Keratinocyte (primary cell): ENCODE data around the gene RSPH1. TPM values are rescaled to one million over a fixed set of nuclear protein-coding genes. Genes with fewer than 3 reads are reported as not detected.

ENCODE experiments used
- DNase-seq: peaks from one replicate; pipeline ENCODE4 v3.0.0-alpha.2; 2011; ENCODE audit warnings: low read depth, missing footprints, low spot score
- FAIRE-seq: peaks from 2 replicates; lab custom pipeline; 2011; peaks lifted over from hg19 to GRCh38; lab: Jason Lieb, UNC
- H2AFZ ChIP-seq: 2 replicates; pipeline ENCODE4 v1.6.0; 2012; ENCODE audit warnings: low read length, control low read depth, inconsistent platforms; ENCODE audit not compliant: control insufficient read depth
- H3K27ac ChIP-seq: 2 replicates; pipeline ENCODE4 v1.5.1; 2011; ENCODE audit warnings: low read length; ENCODE audit not compliant: control insufficient read depth, insufficient read depth
- H3K27me3 ChIP-seq: 3 replicates; pipeline ENCODE4 v1.6.0; 2011; ENCODE audit warnings: low read length; ENCODE audit not compliant: control insufficient read depth, insufficient read depth; ENCODE audit errors: extremely low read depth
- H3K36me3 ChIP-seq, 2 experiments: 2 replicates in 1 of 2; 3 replicates in 1 of 2; pipeline ENCODE4 v1.5.1; 2011; ENCODE audit warnings: low read length in 2 of 2, mild to moderate bottlenecking in 1 of 2; ENCODE audit not compliant: control insufficient read depth in 2 of 2, insufficient read depth in 2 of 2; ENCODE audit errors: extremely low read depth in 1 of 2
- H3K4me1 ChIP-seq: 3 replicates; pipeline ENCODE4 v1.5.1; 2011; ENCODE audit warnings: low read length; ENCODE audit not compliant: control insufficient read depth, insufficient read depth; ENCODE audit errors: extremely low read depth
- H3K4me2 ChIP-seq: 3 replicates; pipeline ENCODE4 v1.6.0; 2011; ENCODE audit warnings: low read depth, low read length; ENCODE audit not compliant: control insufficient read depth, insufficient read depth; ENCODE audit errors: extremely low read depth
- H3K4me3 ChIP-seq, 3 experiments: fragments of 200-600 bp in 1 of 3; sonication (generic) in 1 of 3; 2 replicates in 2 of 3; 3 replicates in 1 of 3; pipeline ENCODE4 v1.5.1; 2011 to 2016; ENCODE audit warnings: low read length in 3 of 3, mild to moderate bottlenecking in 3 of 3, control low read depth in 2 of 3, inconsistent platforms in 1 of 3, low read depth in 1 of 3, mixed read lengths in 1 of 3, mixed run types in 1 of 3, moderate library complexity in 1 of 3; ENCODE audit not compliant: control insufficient read depth in 2 of 3, insufficient read depth in 2 of 3; ENCODE audit errors: extremely low read depth in 1 of 3
- H3K79me2 ChIP-seq: 2 replicates; pipeline ENCODE4 v1.6.0; 2012; ENCODE audit warnings: low read length; ENCODE audit not compliant: control insufficient read depth, insufficient read depth
- H3K9ac ChIP-seq: 3 replicates; pipeline ENCODE4 v1.6.0; 2011; ENCODE audit warnings: low read length; ENCODE audit not compliant: control insufficient read depth, insufficient read depth; ENCODE audit errors: extremely low read depth
- H3K9me1 ChIP-seq: 3 replicates; pipeline ENCODE4 v1.6.0; 2011; ENCODE audit warnings: low read length; ENCODE audit not compliant: control insufficient read depth, insufficient read depth; ENCODE audit errors: extremely low read depth
- H3K9me3 ChIP-seq: 2 replicates; pipeline ENCODE4 v1.5.1; 2012; ENCODE audit warnings: low read depth, low read length; ENCODE audit not compliant: control insufficient read depth
- H4K20me1 ChIP-seq: 3 replicates; pipeline ENCODE4 v1.6.0; 2011; ENCODE audit warnings: low read length; ENCODE audit not compliant: control insufficient read depth, insufficient read depth; ENCODE audit errors: extremely low read depth
- CTCF ChIP-seq, 3 experiments: IDR thresholded peaks in 1 of 3; conservative IDR thresholded peaks in 1 of 3; optimal IDR thresholded peaks in 1 of 3; 2 replicates in 2 of 3; 3 replicates in 1 of 3; pipeline versions ENCODE3 to v1.5.1; 2011; ENCODE audit warnings: low read length in 3 of 3, mild to moderate bottlenecking in 3 of 3, moderate library complexity in 2 of 3, control low read depth in 1 of 3, inconsistent platforms in 1 of 3; ENCODE audit not compliant: insufficient read depth in 2 of 3; ENCODE audit errors: extremely low read depth in 1 of 3
- EZH2 ChIP-seq: IDR thresholded peaks from one replicate; pipeline ENCODE4 v1.6.1; 2012; ENCODE audit warnings: inconsistent platforms, mild to moderate bottlenecking, low read length, moderate library complexity
- dilution Hi-C: fragments of 300-500 bp; cut with MboI; formaldehyde crosslinking; loops from one replicate; pipeline ENCODE4 v1.7.0; 2020; ENCODE audit warnings: low sequenced_read_pairs; ENCODE audit not compliant: extremely low pct_ligation_motif_present
- polyA plus RNA-seq, 5 experiments: library from polyadenylated mRNA; depleted of rRNA in 3 of 5; stranded (reverse) in 3 of 5; stranded (forward) in 1 of 5; unstranded in 1 of 5; fragments of >200 nt; gene quantifications; 1 replicate in 1 of 5; 2 replicates in 3 of 5; 3 replicates in 1 of 5; pipeline versions ENCODE4 v1.2.1 to v1.2.3, GENCODE V29; 2011 to 2012; ENCODE audit warnings: missing spikeins in 2 of 5, low read depth in 1 of 5, low replicate concordance in 1 of 5

RSPH1 gene
- polyA plus RNA-seq, 1 donor (not counting 4 experiments of a cell fraction or from before 2014, with no cell fraction given), result 0.50 TPM

- FAIRE-seq, result no peak
- no peaks in the 10 kb centered on the region for H3K9me3 ChIP-seq
- H3K79me2 ChIP-seq, result no peaks in the 10 kb centered on the region
- no peak overlapping the region for H3K4me3 ChIP-seq
- no peak overlapping the region for H3K4me2 ChIP-seq
- no peak overlapping the region for H3K9ac ChIP-seq
- no peaks in the 10 kb centered on the region for H3K27me3 ChIP-seq
- no peak overlapping the region for H3K27ac ChIP-seq
- H4K20me1 ChIP-seq, result no peaks in the 10 kb centered on the region
- no peaks in the 10 kb centered on the region for H3K36me3 ChIP-seq
- H3K4me1 ChIP-seq, result peaks cover 6% of the 10 kb centered on the region
- no peaks in the 10 kb centered on the region for H3K9me1 ChIP-seq
- TF ChIP-seq CTCF (optimal IDR thresholded peaks at IDR 0.05 in 1 of 3, IDR thresholded peaks at IDR 0.05 in 1 of 3, conservative IDR thresholded peaks at IDR 0.05 in 1 of 3; ENCODE audit: extremely low read depth in 1 of 3, insufficient read depth in 2 of 3, low read length in 3 of 3) (no peak), EZH2 (no peak)
- H2AFZ ChIP-seq, result no peak overlapping the region
- DNase-seq, result no peak
- dilution Hi-C loops, result no loop called here
Measured at GRCh38 chr21:42479582-42479981, 16.4 kb downstream of the RSPH1 start.

GRCh38 chr21:42478504-42478903 is 17.5 kb downstream of the RSPH1 start:
- dilution Hi-C loops, result no loop called here
- no peak overlapping the region for H3K9ac ChIP-seq
- no peak for FAIRE-seq

More at GRCh38 chr21:42478504-42478903, 17.5 kb downstream of the RSPH1 start:
- Histone ChIP-seq H3K4me1 (peaks cover 17% of the 10 kb centered on the region), H3K9me1 (no peaks in the 10 kb centered on the region), H3K27me3 (no peaks in the 10 kb centered on the region), H2AFZ (no peak overlapping the region), H3K9me3 (no peaks in the 10 kb centered on the region), H3K27ac (no peak overlapping the region), H3K36me3 (no peaks in the 10 kb centered on the region), H3K4me3 (no peak overlapping the region), H4K20me1 (no peaks in the 10 kb centered on the region), H3K79me2 (no peaks in the 10 kb centered on the region), H3K4me2 (no peak overlapping the region)
- DNase-seq, result no peak
- TF ChIP-seq EZH2 (no peak), CTCF (optimal IDR thresholded peaks at IDR 0.05 in 1 of 3, IDR thresholded peaks at IDR 0.05 in 1 of 3, conservative IDR thresholded peaks at IDR 0.05 in 1 of 3; ENCODE audit: extremely low read depth in 1 of 3, insufficient read depth in 2 of 3, low read length in 3 of 3) (no peak)
